GM11168 (cell line): ENCODE results near the gene GPR108.

Experiments used
- in situ Hi-C: fragments of 300-500 bp; cut with MboI; formaldehyde crosslinking; loops from one replicate; pipeline ENCODE4 v1.12.0; 2022; ENCODE audit warnings: low sequenced_read_pairs; ENCODE audit not compliant: unreplicated experiment

Gene GPR108

GRCh38 chr19:6724631-6725492 lies 12.5 kb downstream of the GPR108 start:
- in situ Hi-C loops, result no loop called here

- in situ Hi-C loops, result no loop called here
Measured at GRCh38 chr19:6723738-6724137, 13.6 kb downstream of the GPR108 start.

GRCh38 chr19:6723108-6723618 lies 14.2 kb downstream of the GPR108 start:
- in situ Hi-C loops, result no loop called here

- in situ Hi-C loops, result no loop called here
Measured at GRCh38 chr19:6721773-6722172, 15.6 kb downstream of the GPR108 start.

- in situ Hi-C loops, result no loop called here
Measured at GRCh38 chr19:6721138-6721474, 16.3 kb downstream of the GPR108 start.

- in situ Hi-C loops, result no loop called here
Measured at GRCh38 chr19:6720369-6721137, 16.8 kb downstream of the GPR108 start, which contains the start of gene C3. TSS of gene C3 (minus strand) at chr19:6720650. CDS start at chr19:6720589, 61 bp downstream.

- in situ Hi-C loops, result no loop called here
Measured at GRCh38 chr19:6719992-6720368, 17.4 kb downstream of the GPR108 start.

- in situ Hi-C loops, result no loop called here
Measured at GRCh38 chr19:6719540-6719861, 17.9 kb downstream of the GPR108 start.

- in situ Hi-C loops, result no loop called here
Measured at GRCh38 chr19:6718741-6719539, 18.4 kb downstream of the GPR108 start.

- in situ Hi-C loops, result no loop called here
Measured at GRCh38 chr19:6718111-6718740, 19.2 kb downstream of the GPR108 start.

GRCh38 chr19:6717441-6717971 lies 19.9 kb downstream of the GPR108 start:
- in situ Hi-C loops, result no loop called here

GRCh38 chr19:6717036-6717435 lies 20.3 kb downstream of the GPR108 start:
- in situ Hi-C loops, result no loop called here

GRCh38 chr19:6716610-6716970 lies 20.8 kb downstream of the GPR108 start:
- in situ Hi-C loops, result no loop called here

- in situ Hi-C loops, result no loop called here
Measured at GRCh38 chr19:6714749-6715555, 22.4 kb downstream of the GPR108 start.

- in situ Hi-C loops, result no loop called here
Measured at GRCh38 chr19:6713773-6714692, 23.3 kb downstream of the GPR108 start.

GRCh38 chr19:6712692-6713670 lies 24.4 kb downstream of the GPR108 start:
- in situ Hi-C loops, result no loop called here

GRCh38 chr19:6712231-6712630 lies 25.1 kb downstream of the GPR108 start:
- in situ Hi-C loops, result no loop called here
